ENCODE measurements around the gene FBXL5. TPM values are rescaled to one million over a fixed set of nuclear protein-coding genes. Genes with fewer than 3 reads are reported as not detected.

FBXL5 gene
- total and polyA plus RNA-seq, 2 of the 13 experiments (the other 11 are each of a cell fraction or from before 2014, with no cell fraction given), result 17.4 to 45.3 TPM

DNA sequence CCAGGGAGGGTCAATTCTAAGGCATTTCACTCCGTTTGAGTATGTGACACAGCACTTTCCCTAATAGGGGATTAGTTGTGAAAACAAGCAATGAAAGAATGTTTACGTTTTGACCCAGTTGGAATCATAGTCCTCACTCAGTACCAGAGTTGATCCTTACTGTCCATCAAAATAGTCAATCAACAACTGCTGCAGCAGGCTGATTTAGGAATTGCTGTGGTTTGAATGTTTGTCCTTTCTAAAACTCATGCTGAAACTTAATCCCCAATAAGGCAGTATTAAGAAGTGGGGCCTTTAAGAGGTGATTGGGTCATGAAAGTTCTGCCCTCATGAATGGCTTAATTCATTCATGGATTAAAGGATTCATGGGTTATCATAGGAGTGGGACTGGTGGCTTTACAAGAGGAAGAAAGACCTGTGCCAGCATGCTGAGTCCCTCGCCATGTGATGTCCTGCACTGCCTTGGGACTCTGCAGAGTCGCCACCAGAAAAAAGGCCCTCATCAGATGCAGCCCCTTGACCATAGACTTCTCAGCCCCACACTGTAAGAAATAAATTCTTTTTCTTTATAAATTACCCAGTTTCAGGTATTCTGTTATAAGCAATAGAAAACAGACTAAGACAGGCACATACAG, 3.1 kb upstream of the FBXL5 start:
- H3K9me3 ChIP-seq (ENCODE audit: low read length), result no peaks in the 10 kb centered on the region
- DNase-seq (ENCODE audit: low spot score), result no peak
- H3K4me3 ChIP-seq (replicated peaks in 1 of 3; ENCODE audit: insufficient read depth in 1 of 3, low read depth in 2 of 3, low read length in 3 of 3), result no peak overlapping the region
- H3K27ac ChIP-seq (ENCODE audit: extremely low read length, insufficient read depth, low read length), result no peak overlapping the region
- in situ Hi-C loops (cut with HindIII; ENCODE audit: extremely low pct_ligation_motif_present, low pct_unique_long_range_greater_than_20kb), result loop anchor here (25.0 kb wide), 1 partner anchor 646 kb away; the partner anchor contains the start of gene CPEB2
- no peak overlapping the region for H3K4me2 ChIP-seq (ENCODE audit: low read depth, low read length)
- H3K4me1 ChIP-seq (ENCODE audit: insufficient read depth, low read length), result peaks cover 22% of the 10 kb centered on the region
- peak; percentile 82 for TF ChIP-seq ZNF3 (CRISPR knock-in tag; IDR thresholded peaks at IDR 0.05)
- no peak for TF ChIP-seq ZNF30 (CRISPR knock-in tag; IDR thresholded peaks at IDR 0.05)
- BruUV-seq (replicated peaks), result no TSS peak
- no peaks in the 10 kb centered on the region for H4K20me1 ChIP-seq (ENCODE audit: insufficient read depth, low read length)
- no peak overlapping the region for H2AFZ ChIP-seq (ENCODE audit: low read length)
- ChIA-PET POLR2A (interaction anchor here (1.1 kb wide), 1 partner anchor 12 kb away, joined by 4 read pairs; no protein-coding TSS in a partner anchor), CTCF (ENCODE audit: low intra/inter-chr PET ratio, low total read pairs) (no interaction called here)
- intact Hi-C loops (cut with micrococcal nuclease; ENCODE audit: unreplicated experiment), result loop anchor here (10.0 kb wide), 1 partner anchor 653 kb away; the partner anchor contains the start of gene CPEB2
- no peak for FAIRE-seq
- H3K9ac ChIP-seq (ENCODE audit: insufficient read depth, low read depth, low read length), result no peak overlapping the region
- peaks cover 14% of the 10 kb centered on the region for H3K79me2 ChIP-seq (ENCODE audit: insufficient read depth, low read length)
- 85% methylated on average over 4 of the region's 4 CpGs for WGBS (ENCODE audit: low lambda C conversion rate)
- no peak for ATAC-seq
- H3K36me3 ChIP-seq (replicated peaks in 1 of 2; ENCODE audit: control insufficient read depth in 1 of 2, insufficient read depth in 2 of 2, low read length in 2 of 2), result no peaks in the 10 kb centered on the region
- H3K27me3 ChIP-seq (ENCODE audit: control insufficient read depth in 1 of 2, insufficient read depth in 2 of 2, low read length in 2 of 2), result no peaks in the 10 kb centered on the region; a peak in 1 of 5 replicates

DNA sequence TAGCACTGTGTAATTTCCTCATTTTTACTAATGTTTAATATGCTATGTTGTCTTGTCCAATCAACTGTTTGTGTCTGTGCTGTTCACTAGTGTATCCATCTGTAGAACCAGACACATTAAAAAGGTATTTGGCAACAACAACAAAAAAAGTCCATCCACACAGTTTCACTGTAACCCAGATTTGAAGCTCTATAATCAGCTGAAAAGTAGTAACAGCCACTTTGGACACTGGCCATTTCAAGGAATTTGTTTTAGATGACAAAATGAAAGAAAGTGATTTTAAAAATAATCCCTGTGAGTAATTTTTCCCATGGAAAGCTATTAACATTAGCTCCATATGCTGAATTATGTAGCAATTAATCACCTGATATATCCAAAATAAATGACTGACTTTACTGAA, 2.2 kb upstream of the FBXL5 start:
- no peak overlapping the region for H2AFZ ChIP-seq (ENCODE audit: low read length)
- no peaks in the 10 kb centered on the region for H4K20me1 ChIP-seq (ENCODE audit: insufficient read depth, low read length)
- peaks cover 22% of the 10 kb centered on the region for H3K79me2 ChIP-seq (ENCODE audit: insufficient read depth, low read length)
- no peaks in the 10 kb centered on the region for H3K9me3 ChIP-seq (ENCODE audit: low read length)
- peak overlapping the region; percentile 10 for H3K27ac ChIP-seq (ENCODE audit: extremely low read length, insufficient read depth, low read length)
- H3K9ac ChIP-seq (ENCODE audit: insufficient read depth, low read depth, low read length), result no peak overlapping the region
- ChIA-PET CTCF (ENCODE audit: low intra/inter-chr PET ratio, low total read pairs) (no interaction called here), POLR2A (interaction anchor here (1.1 to 4.8 kb wide), 2 partner anchors 13 to 25 kb away, joined by 4 to 36 read pairs; partner anchors contain the start of gene FAM200B)
- intact Hi-C loops (cut with micrococcal nuclease; ENCODE audit: unreplicated experiment), result loop anchor here (10.0 kb wide), 1 partner anchor 653 kb away; the partner anchor contains the start of gene CPEB2
- H3K4me3 ChIP-seq (replicated peaks in 1 of 3; ENCODE audit: insufficient read depth in 1 of 3, low read depth in 2 of 3, low read length in 3 of 3), result no peak overlapping the region
- ATAC-seq (no peak), DNase-seq (ENCODE audit: low spot score) (no peak), FAIRE-seq (no peak)
- BruUV-seq (replicated peaks), result no TSS peak
- in situ Hi-C loops (cut with HindIII; ENCODE audit: extremely low pct_ligation_motif_present, low pct_unique_long_range_greater_than_20kb), result loop anchor here (25.0 kb wide), 1 partner anchor 645 kb away; the partner anchor contains the start of gene CPEB2
- H3K4me1 ChIP-seq (ENCODE audit: insufficient read depth, low read length), result peaks cover 30% of the 10 kb centered on the region
- no peaks in the 10 kb centered on the region for H3K36me3 ChIP-seq (replicated peaks in 1 of 2; ENCODE audit: control insufficient read depth in 1 of 2, insufficient read depth in 2 of 2, low read length in 2 of 2)
- H3K27me3 ChIP-seq (ENCODE audit: control insufficient read depth in 1 of 2, insufficient read depth in 2 of 2, low read length in 2 of 2), result no peaks in the 10 kb centered on the region; a peak in 1 of 5 replicates
- no peak overlapping the region for H3K4me2 ChIP-seq (ENCODE audit: low read depth, low read length)
- TF ChIP-seq PHF8 (CRISPR knock-in tag; IDR thresholded peaks at IDR 0.05), result no peak
- TF ChIP-seq, protein P1, sequence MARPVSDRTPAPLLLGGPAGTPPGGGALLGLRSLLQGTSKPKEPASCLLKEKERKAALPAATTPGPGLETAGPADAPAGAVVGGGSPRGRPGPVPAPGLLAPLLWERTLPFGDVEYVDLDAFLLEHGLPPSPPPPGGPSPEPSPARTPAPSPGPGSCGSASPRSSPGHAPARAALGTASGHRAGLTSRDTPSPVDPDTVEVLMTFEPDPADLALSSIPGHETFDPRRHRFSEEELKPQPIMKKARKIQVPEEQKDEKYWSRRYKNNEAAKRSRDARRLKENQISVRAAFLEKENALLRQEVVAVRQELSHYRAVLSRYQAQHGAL (CRISPR knock-in tag; IDR thresholded peaks at IDR 0.05; ENCODE audit: not compliant biosample characterization), result no peak
- TF ChIP-seq ZFP82 (CRISPR knock-in tag; IDR thresholded peaks at IDR 0.05; ENCODE audit: borderline replicate concordance), result no peak
- no peak for TF ChIP-seq FOXO1 (CRISPR knock-in tag; IDR thresholded peaks at IDR 0.05)
- TF ChIP-seq, protein P2, sequence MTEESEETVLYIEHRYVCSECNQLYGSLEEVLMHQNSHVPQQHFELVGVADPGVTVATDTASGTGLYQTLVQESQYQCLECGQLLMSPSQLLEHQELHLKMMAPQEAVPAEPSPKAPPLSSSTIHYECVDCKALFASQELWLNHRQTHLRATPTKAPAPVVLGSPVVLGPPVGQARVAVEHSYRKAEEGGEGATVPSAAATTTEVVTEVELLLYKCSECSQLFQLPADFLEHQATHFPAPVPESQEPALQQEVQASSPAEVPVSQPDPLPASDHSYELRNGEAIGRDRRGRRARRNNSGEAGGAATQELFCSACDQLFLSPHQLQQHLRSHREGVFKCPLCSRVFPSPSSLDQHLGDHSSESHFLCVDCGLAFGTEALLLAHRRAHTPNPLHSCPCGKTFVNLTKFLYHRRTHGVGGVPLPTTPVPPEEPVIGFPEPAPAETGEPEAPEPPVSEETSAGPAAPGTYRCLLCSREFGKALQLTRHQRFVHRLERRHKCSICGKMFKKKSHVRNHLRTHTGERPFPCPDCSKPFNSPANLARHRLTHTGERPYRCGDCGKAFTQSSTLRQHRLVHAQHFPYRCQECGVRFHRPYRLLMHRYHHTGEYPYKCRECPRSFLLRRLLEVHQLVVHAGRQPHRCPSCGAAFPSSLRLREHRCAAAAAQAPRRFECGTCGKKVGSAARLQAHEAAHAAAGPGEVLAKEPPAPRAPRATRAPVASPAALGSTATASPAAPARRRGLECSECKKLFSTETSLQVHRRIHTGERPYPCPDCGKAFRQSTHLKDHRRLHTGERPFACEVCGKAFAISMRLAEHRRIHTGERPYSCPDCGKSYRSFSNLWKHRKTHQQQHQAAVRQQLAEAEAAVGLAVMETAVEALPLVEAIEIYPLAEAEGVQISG (CRISPR knock-in tag; IDR thresholded peaks at IDR 0.05), result no peak
- no peak for TF ChIP-seq KDM6A (CRISPR knock-in tag; IDR thresholded peaks at IDR 0.05; ENCODE audit: low read depth)
